Activated CD4-positive, CD25-positive, alpha-beta regulatory T cell treated with anti-CD3 and anti-CD28 coated beads, Interleukin-2, amount 50 U/mL, for 16 hours (primary cell): ENCODE data around the gene C1GALT1.
"Not testable (repeated sequence)": the region's sequence is repeated elsewhere in the genome, so short reads cannot be mapped to it uniquely, and the experiment has no call there.

ENCODE experiments used
- DNase-seq: peaks from one replicate; pipeline ENCODE4 v3.0.0-alpha.2; 2020; ENCODE audit warnings: low read depth, low spot score

C1GALT1 gene

GRCh38 chr7:7237201-7237977, 55.0 kb downstream of the C1GALT1 start:
- DNase-seq: no peak

DNA sequence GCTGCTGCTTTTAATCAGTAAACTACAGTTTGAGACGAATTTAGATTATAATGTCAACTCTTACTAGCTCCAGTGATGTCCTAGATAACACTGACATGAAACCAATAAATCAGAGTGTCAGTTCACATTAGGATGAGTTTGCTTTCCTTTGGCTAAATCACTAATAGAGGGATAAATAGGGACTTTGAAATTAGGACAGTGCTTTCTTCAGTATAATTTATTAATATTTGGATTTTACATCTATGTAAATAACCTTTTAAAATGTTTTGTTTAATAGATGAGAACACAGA, 55.6 kb downstream of the C1GALT1 start:
- no peak for DNase-seq

GRCh38 chr7:7239346-7239745, 57.0 kb downstream of the C1GALT1 start:
- no peak for DNase-seq

DNA sequence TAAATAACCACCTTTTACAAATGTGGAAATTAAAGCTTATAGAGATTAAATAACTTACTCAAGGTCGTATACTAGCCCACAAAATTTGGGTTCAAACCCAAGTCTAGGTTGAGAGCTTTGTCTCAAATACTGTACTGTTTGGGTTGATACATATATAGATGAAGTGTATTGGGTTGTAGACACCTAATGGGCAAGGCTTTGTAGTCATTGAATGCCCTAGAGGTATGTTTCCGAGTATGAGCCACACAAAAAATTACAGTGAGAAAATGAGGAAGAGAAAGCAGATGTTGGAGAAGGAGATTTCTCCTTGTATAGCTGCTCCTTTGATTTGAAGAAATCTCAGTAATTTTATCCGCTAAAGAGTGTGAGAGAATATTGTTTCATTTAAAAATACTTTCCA, 60.6 kb downstream of the C1GALT1 start:
- DNase-seq: no peak

DNA sequence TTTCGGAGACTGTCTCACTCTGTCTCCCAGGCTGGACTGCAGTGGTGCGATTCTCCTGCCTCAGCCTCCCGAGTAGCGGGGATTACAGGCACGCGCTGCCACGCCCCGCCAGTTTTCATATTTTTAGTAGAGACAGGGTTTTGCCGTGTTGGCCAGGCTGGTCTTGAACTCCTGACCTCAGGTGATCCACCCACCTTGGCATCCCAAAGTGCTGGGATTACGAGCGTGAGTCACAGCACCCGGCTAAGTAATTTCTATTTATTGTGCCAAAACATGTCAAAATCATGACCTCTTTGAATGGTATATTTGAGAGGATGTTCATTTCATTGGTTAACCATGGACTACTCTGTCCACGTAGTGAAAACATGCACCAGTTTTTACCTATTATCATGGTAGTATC, 62.9 kb downstream of the C1GALT1 start:
- not testable (repeated sequence) for DNase-seq

DNA sequence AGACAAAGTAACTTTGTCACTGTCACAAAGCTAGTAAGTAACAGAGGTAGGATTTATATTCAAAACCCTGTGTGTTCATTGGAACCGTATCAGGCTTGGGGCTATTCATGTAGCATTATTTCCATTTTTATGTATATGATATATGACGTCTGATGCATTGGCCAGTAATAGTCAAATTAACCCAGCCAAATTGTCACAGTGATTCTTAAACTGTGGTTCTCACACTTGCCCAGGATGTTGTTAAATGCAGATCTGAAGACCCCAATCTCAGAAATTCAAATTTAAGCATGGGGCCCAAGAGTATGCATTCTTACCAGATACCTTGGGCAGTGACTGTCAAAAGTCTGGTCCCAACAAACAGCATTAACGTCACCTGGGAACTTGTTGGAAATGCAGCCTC, 63.9 kb downstream of the C1GALT1 start:
- no peak for DNase-seq

- no peak for DNase-seq
These were observed 65.3 kb downstream of the C1GALT1 start for GRCh38 chr7:7247658-7248057.

- DNase-seq: no peak
These were observed 67.5 kb downstream of the C1GALT1 start for GRCh38 chr7:7249814-7250213.

DNA sequence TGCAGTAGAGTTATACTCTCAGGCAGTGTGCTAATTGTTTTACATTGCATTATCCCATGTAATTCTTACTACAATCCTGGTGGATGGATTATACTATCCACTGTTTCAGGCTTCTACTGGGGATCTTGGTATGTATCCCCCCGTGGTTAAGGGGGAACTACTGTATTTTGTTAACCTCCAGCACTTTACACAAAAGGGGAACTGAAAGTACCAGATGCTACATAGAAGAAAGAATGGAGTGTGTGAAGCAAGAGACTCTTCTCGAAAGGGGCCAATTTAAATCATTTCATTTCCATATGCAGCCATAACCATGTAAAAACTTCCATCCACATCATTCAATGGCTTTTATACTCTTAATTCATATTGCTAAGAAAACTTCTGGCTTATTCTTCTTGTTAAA, 69.4 kb downstream of the C1GALT1 start:
- no peak for DNase-seq

GRCh38 chr7:7254319-7254718, 72.0 kb downstream of the C1GALT1 start:
- no peak for DNase-seq

- DNase-seq: no peak
These were observed 72.6 kb downstream of the C1GALT1 start for GRCh38 chr7:7254908-7255307.

DNA sequence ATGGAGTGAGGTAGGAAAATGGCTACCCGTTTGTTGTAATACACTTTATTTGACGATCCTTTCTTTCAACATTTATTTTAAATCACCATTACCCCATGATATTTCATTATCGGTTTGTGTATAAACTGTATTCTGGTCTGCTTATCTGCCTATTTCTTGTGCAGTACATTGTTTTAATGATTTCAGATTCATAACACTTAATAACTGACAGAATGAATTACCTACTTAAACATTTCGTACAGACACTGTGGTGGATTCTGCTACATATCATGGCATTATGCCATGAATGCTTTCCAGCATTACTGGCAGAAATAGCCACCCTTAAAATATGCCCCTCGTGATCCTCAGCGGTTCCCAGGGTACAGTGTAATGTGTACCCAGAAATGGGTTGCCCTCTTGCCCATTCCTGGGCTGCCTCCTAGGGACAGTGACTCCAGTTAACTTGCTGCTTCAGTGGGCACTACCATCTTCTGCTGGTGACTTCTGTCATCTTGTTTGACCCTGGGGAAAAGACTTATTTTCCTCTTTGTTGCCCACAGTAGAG, 74.5 kb downstream of the C1GALT1 start:
- no peak for DNase-seq

GRCh38 chr7:7257899-7258692, 75.8 kb downstream of the C1GALT1 start:
- no peak for DNase-seq

- DNase-seq: no peak
These were observed 79.5 kb downstream of the C1GALT1 start for GRCh38 chr7:7261863-7262262.

DNA sequence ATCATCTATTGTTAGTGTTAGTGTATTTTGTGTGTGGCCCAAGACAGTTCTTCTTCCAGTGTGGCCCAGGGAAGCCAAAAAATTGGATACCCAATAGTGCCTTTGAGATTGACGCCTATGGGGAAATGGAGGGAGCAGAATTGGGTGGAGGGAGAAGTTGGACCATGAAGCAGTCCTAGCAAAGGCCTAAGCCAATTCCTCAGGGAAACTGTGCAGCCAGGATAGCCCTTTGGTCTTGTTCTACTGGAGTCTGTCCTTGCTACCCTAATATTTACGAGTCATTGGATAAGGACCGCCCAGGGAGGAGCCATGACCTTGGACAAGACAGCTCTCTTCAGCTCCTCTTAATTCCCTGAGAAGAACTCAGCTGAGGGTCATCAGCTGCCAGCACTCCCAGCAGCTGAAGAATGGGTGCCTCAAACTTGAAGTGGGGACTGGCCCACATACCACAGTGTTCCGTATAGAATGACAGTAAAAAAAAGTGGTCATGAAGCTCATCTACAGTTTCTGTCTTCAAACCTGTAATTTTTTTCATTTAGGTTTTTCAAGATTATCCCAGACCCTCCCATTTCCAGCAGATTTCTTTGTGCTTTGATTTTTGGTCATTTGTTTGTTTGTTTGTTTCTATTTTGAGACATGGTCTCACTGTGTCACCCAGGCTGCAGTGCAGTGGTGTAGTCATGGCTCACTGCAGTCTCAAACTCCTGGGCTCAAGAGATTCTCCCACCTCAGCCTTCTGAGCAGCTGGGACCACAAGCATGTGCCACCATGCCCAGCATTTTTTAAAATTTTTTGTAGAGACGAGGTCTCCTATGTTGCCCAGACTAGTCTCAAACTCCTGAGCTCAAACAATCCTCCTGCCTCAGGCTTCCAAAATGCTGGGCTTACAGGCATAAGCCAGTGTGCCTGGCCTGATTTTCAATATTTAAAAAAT, 81.2 kb downstream of the C1GALT1 start:
- DNase-seq: no peak

GRCh38 chr7:7264306-7265040, 82.1 kb downstream of the C1GALT1 start:
- DNase-seq: no peak

- no peak for DNase-seq
These were observed 83.0 kb downstream of the C1GALT1 start for GRCh38 chr7:7265081-7266075.

GRCh38 chr7:7266257-7266881, 84.0 kb downstream of the C1GALT1 start:
- no peak for DNase-seq

GRCh38 chr7:7271094-7271874, 88.9 kb downstream of the C1GALT1 start:
- DNase-seq: no peak
